ENCODE measurements around the gene KMT2E. TPM values are rescaled to one million over a fixed set of nuclear protein-coding genes. Genes with fewer than 3 reads are reported as not detected.

Gene KMT2E, protein sequence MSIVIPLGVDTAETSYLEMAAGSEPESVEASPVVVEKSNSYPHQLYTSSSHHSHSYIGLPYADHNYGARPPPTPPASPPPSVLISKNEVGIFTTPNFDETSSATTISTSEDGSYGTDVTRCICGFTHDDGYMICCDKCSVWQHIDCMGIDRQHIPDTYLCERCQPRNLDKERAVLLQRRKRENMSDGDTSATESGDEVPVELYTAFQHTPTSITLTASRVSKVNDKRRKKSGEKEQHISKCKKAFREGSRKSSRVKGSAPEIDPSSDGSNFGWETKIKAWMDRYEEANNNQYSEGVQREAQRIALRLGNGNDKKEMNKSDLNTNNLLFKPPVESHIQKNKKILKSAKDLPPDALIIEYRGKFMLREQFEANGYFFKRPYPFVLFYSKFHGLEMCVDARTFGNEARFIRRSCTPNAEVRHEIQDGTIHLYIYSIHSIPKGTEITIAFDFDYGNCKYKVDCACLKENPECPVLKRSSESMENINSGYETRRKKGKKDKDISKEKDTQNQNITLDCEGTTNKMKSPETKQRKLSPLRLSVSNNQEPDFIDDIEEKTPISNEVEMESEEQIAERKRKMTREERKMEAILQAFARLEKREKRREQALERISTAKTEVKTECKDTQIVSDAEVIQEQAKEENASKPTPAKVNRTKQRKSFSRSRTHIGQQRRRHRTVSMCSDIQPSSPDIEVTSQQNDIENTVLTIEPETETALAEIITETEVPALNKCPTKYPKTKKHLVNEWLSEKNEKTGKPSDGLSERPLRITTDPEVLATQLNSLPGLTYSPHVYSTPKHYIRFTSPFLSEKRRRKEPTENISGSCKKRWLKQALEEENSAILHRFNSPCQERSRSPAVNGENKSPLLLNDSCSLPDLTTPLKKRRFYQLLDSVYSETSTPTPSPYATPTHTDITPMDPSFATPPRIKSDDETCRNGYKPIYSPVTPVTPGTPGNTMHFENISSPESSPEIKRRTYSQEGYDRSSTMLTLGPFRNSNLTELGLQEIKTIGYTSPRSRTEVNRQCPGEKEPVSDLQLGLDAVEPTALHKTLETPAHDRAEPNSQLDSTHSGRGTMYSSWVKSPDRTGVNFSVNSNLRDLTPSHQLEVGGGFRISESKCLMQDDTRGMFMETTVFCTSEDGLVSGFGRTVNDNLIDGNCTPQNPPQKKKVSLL (N-terminal part only)
- 80.8 and 110 TPM in 2 replicates for total RNA-seq

DNA sequence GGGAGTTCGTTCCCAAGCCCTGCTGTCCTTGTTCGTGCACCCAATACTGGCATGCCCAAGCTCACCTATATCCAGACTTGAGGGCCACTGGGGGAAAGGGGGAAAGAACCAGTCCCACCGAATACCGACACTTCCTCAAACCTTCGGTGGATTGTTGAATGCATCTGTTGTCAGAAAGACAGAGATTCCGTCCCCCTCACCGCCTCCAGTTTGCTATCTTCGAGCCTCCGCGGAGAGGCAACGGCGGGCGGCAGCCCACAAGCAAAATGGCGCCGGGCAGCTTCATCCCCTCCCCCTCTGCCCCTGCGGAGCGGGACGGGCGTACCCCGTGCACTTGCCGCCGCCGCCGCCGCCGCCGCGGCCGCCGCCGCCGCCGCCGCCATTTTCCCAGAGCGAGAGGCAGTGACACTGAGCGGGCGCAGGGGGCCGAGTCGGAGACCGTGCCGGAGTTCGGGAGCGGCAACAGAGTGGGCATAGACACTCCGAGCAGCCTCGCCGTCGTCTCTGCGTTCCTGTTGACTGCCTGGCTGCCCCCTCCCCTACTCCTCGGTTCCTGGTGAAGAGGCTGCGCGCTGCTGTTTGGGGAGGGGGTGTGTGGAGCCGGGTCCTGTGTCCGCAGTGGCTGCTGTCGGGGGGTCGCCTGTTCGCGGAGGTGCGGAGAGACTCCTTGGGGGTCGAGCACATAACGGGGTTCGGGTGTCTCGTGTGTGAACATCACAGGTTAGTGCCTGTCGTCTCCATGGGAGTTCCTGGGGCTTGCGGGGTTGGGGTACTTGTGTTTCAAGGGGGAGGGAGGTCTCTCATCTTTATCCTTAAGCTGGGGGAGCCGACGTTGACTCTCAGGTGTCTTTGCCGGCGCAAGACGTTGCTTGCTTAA, at the start of gene KMT2E:
TSS of gene KMT2E (plus strand) at position 390 of the 877 bp plus-strand sequence. CDS start 26,748 bp downstream, outside the sequence.

Data from smooth muscle cell of the umbilical artery (primary cell).